Stimulated activated CD8-positive, alpha-beta memory T cell treated with anti-CD3 and anti-CD28 coated beads, Interleukin-12 subunit alpha, Interleukin-12 subunit beta, amount 100 ng/mL, for 24 hours (primary cell): Measurements from ENCODE around the gene NGLY1.

ENCODE experiments used
- DNase-seq: peaks from one replicate; pipeline ENCODE4 v3.0.0-alpha.2; 2020; ENCODE audit errors: extremely low read depth

The NGLY1 gene

DNA sequence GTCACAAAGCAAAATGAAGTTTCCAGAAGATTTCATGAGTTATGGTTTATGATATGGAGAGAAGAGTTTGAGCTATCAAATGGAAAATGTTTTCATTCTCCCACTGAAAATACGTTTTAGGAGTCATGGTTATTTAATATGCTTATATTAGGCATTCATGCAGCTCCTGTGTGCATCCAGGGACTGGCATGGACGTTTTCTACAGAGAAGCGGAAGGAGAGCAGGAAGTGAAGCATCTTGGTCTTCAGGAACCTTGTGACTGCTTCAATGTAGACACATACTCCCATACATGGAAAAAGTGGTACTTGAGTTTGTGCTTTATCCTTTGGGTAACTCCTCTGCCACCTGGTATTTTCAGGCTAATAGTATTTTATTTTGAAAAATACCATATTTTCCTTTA lies 75.2 kb downstream of the NGLY1 start:
- DNase-seq: no peak

DNA sequence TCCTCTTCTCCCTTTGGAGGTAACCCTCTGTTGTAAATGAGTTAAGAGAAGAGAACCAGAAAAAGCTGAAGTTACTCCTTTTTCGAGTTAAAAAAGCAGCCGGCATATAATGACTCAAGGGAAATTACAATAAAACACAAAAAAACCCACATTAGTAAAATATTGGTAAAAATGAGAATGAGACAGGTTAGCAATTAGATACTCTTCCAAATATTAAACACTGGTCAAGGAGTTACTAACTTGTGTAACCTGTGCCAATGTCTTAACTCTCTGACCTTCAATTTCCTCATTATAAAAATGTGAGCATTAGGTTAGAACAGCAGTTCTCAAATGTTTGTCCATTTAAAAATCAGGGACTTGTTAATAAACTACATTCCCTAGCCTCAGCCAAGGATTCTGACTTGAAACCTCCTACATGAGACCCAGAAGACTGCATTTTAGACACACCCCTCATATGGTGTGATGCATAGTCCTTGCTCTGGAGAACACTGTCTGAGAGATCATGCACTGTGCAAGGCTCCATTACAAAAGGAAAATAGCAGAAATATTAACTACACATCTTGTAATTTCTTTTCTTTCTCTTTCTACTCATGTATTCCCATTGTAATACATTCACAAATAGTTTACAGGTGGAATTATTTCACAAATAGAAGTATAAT lies 75.8 kb downstream of the NGLY1 start:
- DNase-seq: no peak

DNA sequence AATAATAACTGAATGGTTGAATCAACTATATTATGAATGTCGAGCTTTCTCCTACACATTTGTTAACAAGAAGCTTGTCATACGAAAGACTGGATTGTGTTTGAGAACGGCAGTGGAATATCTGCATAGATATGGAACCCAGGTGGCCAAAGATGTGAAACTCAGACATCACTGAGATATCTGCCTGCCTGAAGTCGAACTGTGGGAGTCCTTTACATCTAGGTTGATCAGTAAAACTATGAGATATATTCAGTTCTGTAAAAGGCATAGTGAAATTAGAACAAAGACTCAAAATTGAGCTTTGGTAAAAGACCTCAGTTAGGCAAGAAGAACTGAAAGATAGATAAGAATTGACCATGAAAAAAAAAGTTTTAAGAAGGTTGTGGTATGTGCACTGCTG lies 77.0 kb downstream of the NGLY1 start:
- DNase-seq: no peak

- no peak for DNase-seq
These were observed 85.7 kb downstream of the NGLY1 start for GRCh38 chr3:25697553-25697952.

DNA sequence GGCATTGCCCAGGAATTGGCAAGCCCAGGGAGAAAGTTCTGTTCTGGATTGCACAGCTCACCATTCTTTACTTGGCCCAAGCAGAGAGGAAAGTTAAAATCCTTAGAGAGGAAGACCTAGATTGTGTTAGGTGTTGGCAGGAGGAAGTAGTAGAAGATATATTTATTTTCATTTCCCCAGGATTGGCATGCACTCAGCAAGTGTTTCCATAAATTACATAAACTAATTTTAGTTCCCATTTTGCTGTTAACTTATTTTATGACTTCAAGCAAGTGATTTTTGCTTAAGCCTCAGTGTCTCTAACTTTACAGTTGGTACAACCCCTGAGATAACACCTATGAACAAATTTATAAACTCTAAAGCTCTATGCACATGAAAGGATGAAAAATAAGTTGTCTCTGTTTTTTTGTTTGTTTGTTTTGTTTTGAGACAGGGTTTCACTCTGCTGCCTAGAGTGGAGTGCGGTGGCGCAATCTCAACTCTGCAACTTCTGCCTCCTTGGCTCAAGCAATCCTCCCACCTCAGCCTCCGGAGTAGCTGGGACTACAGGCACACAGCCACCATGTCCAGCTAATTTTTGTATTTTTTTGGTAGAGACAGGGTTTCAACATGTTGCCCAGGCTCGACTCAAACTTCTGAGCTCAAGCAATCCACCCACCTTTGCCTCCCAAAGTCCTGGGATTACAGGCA lies 87.4 kb downstream of the NGLY1 start:
- DNase-seq: no peak

DNA sequence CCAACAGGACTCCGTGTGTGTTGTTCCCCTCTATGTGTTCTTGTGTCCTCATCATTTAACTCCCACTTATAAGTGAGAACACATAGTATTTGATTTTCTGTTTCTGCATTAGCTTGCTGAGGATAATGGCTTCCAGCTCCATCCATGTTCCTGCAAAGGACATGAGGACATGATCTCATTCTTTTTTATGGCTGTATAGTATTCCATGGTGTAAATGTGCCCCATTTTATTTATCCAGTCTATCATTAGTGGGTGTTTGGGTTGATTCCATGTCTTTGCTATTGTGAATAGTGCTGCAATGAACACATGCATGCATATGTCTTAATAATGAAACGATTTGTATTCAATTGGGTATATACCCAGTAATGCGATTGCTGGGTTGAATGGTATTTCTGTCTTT lies 90.0 kb downstream of the NGLY1 start:
- DNase-seq: no peak

DNA sequence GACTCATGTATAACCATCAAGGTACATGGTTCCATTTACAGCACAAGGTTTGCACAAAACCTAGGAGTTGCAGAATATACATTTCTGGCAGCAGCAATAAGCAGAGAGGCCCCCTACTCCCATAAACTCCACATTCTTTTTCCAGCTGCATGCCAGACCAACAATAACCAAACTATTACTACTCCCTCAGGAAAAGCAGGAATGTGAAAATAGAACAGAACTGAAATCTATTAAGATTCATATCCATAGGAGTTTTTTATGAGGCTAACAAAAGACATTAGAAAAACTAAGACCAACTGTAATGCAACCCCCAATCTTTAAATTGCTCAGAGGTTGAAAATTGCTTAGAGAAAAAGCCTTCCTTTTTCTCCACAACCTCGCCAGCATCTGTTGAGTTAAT lies 90.9 kb downstream of the NGLY1 start:
- no peak for DNase-seq

DNA sequence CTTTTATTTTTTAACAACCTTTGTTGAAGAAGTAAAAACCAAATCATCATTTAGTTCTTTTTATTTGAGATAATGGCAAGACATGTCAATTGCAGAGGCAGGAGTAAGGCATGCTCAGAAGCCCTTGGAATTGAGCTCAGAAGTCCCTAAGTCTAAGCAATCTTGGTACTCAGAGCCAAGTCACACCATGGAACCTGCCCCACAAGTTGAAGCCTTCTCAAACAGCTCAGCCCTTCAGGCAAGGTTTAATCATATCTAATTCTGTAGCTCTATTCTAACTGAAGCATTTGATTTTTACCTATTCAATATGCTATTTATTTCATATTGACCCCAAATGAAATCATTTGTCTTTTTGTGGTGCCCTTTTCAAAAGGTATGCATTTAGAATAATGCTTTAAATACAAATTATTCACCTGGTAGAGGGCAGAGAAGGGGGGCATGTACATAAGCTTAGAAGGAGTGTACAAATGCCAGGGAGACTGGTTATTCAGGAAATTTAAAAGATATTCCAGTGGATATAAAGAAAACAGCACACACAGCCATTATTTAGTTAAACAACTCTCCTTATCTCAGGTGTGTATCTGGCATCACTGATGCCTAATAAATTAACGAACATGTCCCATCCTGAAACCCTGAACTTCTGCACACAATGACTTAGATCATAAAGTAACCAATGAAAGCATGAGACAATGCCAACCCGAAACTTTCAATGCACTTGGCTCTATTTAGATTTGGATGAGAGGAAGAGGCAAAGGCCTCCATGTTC lies 92.3 kb downstream of the NGLY1 start:
- DNase-seq: no peak

DNA sequence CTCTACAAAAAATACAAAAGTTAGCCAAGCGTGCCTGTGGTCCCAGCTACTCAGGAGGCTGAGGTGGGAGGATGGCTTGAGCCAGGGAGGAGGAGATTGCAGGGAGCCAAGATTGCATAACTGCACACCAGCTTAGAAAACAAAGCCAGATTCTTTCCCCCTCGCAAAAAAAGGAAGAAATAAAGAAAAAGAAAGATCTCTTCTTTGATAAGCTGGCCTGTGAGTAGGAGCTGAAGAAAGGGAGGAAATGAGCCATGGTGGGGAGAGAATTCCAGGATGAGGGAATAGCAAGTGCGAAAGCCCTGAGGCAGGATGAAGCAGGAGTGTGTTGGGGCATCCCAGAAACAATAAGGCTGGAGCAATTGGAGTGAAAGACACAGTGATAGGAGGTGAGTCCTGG lies 94.0 kb downstream of the NGLY1 start:
- DNase-seq: no peak

DNA sequence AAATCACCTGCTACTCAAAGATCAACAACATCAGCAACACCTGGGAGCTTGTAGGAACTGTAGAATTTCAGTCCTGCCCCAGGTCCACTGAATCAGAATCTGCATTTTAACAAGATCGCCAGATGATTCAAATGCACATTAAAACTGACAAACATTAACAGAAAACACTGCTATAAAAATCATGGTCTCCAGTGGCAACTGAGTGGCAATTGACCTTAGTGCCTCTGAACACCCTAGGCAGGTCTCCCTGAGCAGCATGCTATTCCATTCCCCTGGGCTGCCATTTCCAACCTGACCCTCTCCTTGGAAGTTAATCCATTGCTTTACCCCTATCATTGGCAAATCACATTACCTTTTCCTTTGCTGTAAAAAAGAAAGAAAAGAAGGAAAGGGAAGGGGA lies 95.5 kb downstream of the NGLY1 start:
- no peak for DNase-seq

DNA sequence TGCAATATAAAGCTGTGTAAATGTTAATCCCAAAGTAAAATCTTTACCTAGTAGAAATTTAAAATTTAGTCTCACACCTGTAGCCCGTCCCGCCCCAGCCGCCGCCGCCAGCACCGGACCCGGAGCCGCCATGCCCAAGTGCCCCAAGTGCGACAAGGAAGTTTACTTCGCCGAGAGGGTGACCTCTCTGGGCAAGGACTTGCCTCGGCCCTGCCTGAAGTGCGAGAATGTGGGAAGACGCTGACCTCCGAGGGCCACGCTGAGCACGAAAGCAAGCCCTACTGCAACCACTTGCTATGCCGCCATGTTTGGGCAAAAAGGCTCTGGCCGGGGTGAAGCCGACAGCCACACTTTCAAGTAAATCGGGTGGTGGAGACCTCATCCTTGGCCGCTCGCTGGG lies 96.5 kb downstream of the NGLY1 start:
- no peak for DNase-seq

DNA sequence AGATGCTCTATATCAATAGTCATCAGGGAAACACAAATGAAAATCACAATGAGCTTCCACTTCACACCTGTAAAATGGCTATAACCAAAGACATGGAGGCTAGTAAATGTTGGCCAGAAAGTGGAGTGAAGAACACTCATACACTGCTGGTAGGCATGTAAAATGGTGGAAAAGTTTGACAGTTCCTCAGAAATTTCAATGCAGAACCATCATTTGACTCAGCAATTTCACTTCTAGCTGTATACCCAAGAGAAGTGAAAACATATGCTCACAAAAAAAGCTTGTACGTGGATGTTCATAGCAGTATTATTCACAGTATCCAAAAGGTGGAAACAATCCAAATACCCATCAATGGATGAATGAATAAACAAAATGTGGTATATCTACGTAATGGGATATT lies 99.4 kb downstream of the NGLY1 start:
- no peak for DNase-seq

DNA sequence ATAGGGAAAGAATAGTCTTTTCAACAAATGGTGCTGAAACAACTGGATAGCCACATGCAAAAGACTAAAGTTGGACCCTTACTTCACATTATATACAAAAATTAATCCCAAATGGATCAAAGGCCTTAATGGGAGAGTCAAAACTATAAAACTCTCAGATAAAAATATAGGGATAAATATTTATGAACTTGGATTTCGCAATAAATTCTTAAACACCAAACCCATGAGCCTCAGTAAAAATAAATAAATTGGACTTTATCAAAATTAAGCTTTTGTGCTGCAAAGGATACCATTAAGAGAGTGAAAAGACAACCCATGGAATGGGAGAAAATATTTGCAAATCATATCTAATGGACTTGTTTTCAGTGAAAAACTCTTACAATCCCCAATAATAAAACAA lies 99.8 kb downstream of the NGLY1 start:
- DNase-seq: no peak

DNA sequence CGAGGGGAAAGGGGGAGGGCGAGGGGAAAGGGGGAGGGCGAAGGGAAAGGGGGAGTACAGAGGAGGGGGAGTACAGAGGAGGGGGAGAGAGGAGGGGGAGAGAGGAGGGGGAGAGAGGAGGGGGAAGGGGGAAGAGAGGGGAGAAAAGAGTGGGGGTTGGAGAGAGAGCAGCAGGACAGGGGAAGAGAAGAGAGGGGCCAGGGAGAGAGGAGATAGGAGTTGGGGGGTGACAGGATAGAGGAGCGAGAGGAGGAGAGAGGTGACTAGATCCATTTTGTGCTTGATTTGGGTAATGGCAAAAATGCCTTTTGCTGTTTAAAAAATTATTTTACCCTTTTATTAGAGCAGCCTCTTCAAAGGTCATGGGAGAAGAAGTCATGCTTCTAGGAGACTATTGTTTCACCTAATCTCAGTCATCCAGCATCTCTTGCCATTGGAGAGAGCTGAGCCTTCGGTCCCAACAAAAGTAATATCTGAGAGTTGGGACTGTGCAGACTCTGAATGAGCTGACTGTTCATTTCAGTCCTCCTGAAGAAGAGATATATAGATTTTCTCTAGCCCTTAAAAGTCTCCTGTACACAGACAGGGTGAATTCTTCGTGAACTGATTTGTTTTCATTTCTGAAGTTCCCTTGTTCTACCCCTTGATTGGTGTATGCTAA lies 103.5 kb downstream of the NGLY1 start:
- DNase-seq: no peak

GRCh38 chr3:25679166-25679565 lies 104.1 kb downstream of the NGLY1 start:
- no peak for DNase-seq

GRCh38 chr3:25678581-25678980 lies 104.7 kb downstream of the NGLY1 start:
- DNase-seq: no peak

GRCh38 chr3:25677121-25677520 lies 106.1 kb downstream of the NGLY1 start:
- no peak for DNase-seq

DNA sequence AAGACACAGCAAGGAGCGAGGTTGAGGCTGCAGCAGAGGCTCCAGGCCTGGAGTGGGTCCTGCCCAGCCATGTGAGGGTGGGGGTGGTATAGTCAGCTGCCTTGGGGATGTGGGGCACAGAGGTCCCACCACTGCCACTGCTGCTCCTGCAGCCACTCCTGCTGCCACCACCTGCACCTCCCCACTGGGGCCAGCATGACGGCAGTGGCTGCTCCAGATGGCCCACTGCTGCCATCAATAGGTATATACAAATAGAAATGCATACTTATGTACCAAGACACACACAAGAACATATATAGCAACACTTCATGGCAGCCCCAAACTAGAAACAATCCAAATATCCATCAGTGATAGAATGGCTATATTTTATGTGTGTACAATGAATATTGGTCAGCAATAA lies 108.6 kb downstream of the NGLY1 start:
- no peak for DNase-seq

- DNase-seq: no peak
These were observed 109.4 kb downstream of the NGLY1 start for GRCh38 chr3:25673738-25674298.
